Lower leg skin (tissue), 4 donors: ENCODE measurements around the gene ZNF507. TPM values are rescaled to one million over a fixed set of nuclear protein-coding genes. Genes with fewer than 3 reads are reported as not detected.

Experiments
- DNase-seq, 2 donors: peaks; one replicate each; pipeline ENCODE4 v3.0.0-alpha.2; 2019; ENCODE audit warnings: low spot score in 2 of 2
- H3K4me3 ChIP-seq: fragments of 200-600 bp; sonication (generic); 2 replicates; pipeline ENCODE4 v1.5.1; 2017; ENCODE audit warnings: mild to moderate bottlenecking, low read depth; ENCODE audit not compliant: poor library complexity, severe bottlenecking
- CTCF ChIP-seq, 3 donors: fragments of 450-650 bp; IDR thresholded peaks; one replicate each; pipeline ENCODE4 v1.5.1; 2016; ENCODE audit warnings: antibody characterized with exemption in 3 of 3, mild to moderate bottlenecking in 3 of 3, moderate library complexity in 2 of 3
- POLR2A ChIP-seq, 2 donors: fragments of 450-650 bp; IDR thresholded peaks; one replicate each; pipeline ENCODE4 v1.6.1; 2016 to 2017; ENCODE audit warnings: antibody characterized with exemption in 2 of 2, mild to moderate bottlenecking in 1 of 2, moderate library complexity in 1 of 2
- WGBS, 2 donors: methylation state at CpG; one replicate each; pipeline ENCODE4 v1.1.5; 2018; 5-methylcytosine and 5-hydroxymethylcytosine counted together
- intact Hi-C: fragments of 100-400 bp; cut with DNase I; formaldehyde crosslinking; loops from one replicate; pipeline ENCODE4 v1.15.0; 2023; ENCODE audit warnings: low total_unique reads
- total RNA-seq, 4 donors: library from RNA; depleted of rRNA; stranded (reverse); fragments of >200 nt; gene quantifications; one replicate each; pipeline ENCODE4 v1.1.0, GENCODE V29; 2016

The ZNF507 gene
- total RNA-seq, 4 donors from 2014 or later = 9.5 to 15.1 (median 13.1) TPM

GRCh38 chr19:32317086-32317485 lies 28.3 kb upstream of the ZNF507 start:
- no peak for DNase-seq
- TF ChIP-seq CTCF (IDR thresholded peaks at IDR 0.05) (no peak), POLR2A (IDR thresholded peaks at IDR 0.05) (no peak)
- intact Hi-C loops = no loop called here
- WGBS, 2 donors = 41 to 50% methylated on average over 1 of the region's 1 CpG
- H3K4me3 ChIP-seq = no peak overlapping the region

- intact Hi-C loops = no loop called here
- WGBS, 2 donors = 24 to 29% methylated on average over 5 of the region's 5 CpGs
- H3K4me3 ChIP-seq = no peak overlapping the region
- DNase-seq = no peak
- TF ChIP-seq CTCF (IDR thresholded peaks at IDR 0.05) = no peak
- no peak for TF ChIP-seq POLR2A (IDR thresholded peaks at IDR 0.05)
Observed at GRCh38 chr19:32318884-32319520, 26.4 kb upstream of the ZNF507 start.

GRCh38 chr19:32322541-32322940 lies 22.9 kb upstream of the ZNF507 start:
- WGBS, 2 donors = 48 to 58% methylated on average over 7 of the region's 7 CpGs

GRCh38 chr19:32324631-32325285 lies 20.7 kb upstream of the ZNF507 start:
- no peak for TF ChIP-seq CTCF (IDR thresholded peaks at IDR 0.05)
- TF ChIP-seq POLR2A (IDR thresholded peaks at IDR 0.05) = no peak
- intact Hi-C loops = no loop called here
- no peak for DNase-seq
- no peak overlapping the region for H3K4me3 ChIP-seq
- WGBS, 2 donors = 72 to 75% methylated on average over 10 of the region's 10 CpGs

More at GRCh38 chr19:32322541-32322940, 22.9 kb upstream of the ZNF507 start:
- intact Hi-C loops = no loop called here
- TF ChIP-seq CTCF (IDR thresholded peaks at IDR 0.05) = no peak
- no peak overlapping the region for H3K4me3 ChIP-seq
- no peak for DNase-seq

GRCh38 chr19:32330213-32330857 lies 15.1 kb upstream of the ZNF507 start:
- TF ChIP-seq CTCF (IDR thresholded peaks at IDR 0.05) (no peak), POLR2A (IDR thresholded peaks at IDR 0.05) (no peak)
- intact Hi-C loops = loop anchor here (10.0 kb wide), 1 partner anchor 1804 kb away; no protein-coding TSS in a partner anchor
- 54 to 70% methylated on average over 12 to 17 of the region's 17 CpGs for WGBS, 2 donors
- DNase-seq = no peak
- no peak overlapping the region for H3K4me3 ChIP-seq
